NB4 (cell line): ENCODE results near the gene ETNPPL.

ENCODE experiments used
- MYC ChIP-seq: IDR thresholded peaks from 2 replicates; pipeline ENCODE4 v1.6.1; 2011; ENCODE audit warnings: low read depth, low read length
- TF ChIP-seq, protein P1 (sequence below): IDR thresholded peaks from one replicate; pipeline ENCODE4 v1.5.1; 2012; ENCODE audit warnings: low read depth, low read length

DNA sequence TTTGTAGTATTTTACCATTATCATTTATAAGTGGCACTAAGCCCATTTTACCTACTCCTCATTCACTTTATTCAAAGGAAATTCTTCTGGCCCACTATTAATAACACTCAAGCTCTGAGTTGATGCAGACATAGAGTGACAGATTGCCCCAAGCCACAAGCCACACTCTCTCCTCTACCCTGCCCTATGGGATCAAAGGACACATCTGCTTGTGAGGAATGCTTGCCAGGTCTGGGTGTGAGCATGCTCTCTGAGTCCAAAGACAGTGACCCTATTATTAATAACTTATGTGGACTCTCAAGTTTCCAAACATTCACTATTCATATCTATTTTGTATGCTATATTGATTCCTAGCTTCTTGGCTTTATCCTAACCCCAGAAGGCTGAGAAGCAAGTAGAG is 18.5 kb downstream of the ETNPPL start:
- TF ChIP-seq, protein P1, sequence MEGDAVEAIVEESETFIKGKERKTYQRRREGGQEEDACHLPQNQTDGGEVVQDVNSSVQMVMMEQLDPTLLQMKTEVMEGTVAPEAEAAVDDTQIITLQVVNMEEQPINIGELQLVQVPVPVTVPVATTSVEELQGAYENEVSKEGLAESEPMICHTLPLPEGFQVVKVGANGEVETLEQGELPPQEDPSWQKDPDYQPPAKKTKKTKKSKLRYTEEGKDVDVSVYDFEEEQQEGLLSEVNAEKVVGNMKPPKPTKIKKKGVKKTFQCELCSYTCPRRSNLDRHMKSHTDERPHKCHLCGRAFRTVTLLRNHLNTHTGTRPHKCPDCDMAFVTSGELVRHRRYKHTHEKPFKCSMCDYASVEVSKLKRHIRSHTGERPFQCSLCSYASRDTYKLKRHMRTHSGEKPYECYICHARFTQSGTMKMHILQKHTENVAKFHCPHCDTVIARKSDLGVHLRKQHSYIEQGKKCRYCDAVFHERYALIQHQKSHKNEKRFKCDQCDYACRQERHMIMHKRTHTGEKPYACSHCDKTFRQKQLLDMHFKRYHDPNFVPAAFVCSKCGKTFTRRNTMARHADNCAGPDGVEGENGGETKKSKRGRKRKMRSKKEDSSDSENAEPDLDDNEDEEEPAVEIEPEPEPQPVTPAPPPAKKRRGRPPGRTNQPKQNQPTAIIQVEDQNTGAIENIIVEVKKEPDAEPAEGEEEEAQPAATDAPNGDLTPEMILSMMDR = no peak
- TF ChIP-seq MYC = no peak
